NB4 (cell line): ENCODE results near the gene OLFM1.

Source experiments
- CTCF ChIP-seq: IDR thresholded peaks from one replicate; pipeline ENCODE4 v1.5.1; 2012; ENCODE audit warnings: low read depth, low read length
- MAX ChIP-seq: IDR thresholded peaks from 2 replicates; pipeline ENCODE4 v1.6.1; 2011; ENCODE audit warnings: low read depth, low read length
- POLR2A ChIP-seq: IDR thresholded peaks from 2 replicates; pipeline ENCODE4 v1.6.1; 2011; ENCODE audit warnings: mild to moderate bottlenecking; ENCODE audit not compliant: insufficient read length; ENCODE audit errors: extremely low read depth

DNA sequence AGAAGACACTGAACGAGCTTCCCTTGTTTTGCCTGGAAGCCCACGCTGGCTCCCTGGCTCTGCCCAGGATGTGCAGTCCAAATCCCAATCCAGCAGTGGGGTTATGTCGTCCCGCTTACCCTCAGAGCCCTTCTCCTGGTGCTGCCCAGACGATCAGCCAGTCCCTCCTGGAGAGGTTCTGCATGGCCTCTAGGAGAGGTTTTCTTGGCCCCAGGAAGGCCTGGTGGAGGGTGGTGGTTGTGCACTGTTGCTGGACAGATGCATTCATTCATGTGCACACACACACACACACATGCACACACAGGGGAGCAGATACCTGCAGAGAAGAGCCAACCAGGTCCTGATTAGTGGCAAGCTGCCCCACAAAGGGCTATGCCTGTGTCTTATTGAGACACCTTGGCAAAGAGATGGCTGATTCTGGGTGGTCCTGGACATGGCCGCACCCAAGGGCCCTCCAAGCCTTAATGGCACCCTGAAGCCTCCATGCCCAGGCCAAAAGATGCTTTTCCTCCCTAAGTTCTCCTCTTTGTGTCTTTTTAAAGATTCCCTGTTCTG is 10.5 kb upstream of the OLFM1 start:
- no peak for TF ChIP-seq CTCF
- TF ChIP-seq POLR2A = no peak
- TF ChIP-seq MAX = no peak
